HG02884 (cell line): ENCODE measurements around the gene COL27A1.

Source experiments
- ATAC-seq: cut with Tn5 transposase; IDR thresholded peaks from one replicate; pipeline ENCODE4 v1.9.1; 2021; ENCODE audit warnings: mild to moderate bottlenecking, moderate library complexity; ENCODE audit not compliant: unreplicated experiment

COL27A1 gene

GRCh38 chr9:114221706-114222465, 66.5 kb downstream of the COL27A1 start:
- no peak for ATAC-seq

GRCh38 chr9:114223564-114224246, 68.4 kb downstream of the COL27A1 start:
- ATAC-seq: no peak

GRCh38 chr9:114224247-114224610, 68.9 kb downstream of the COL27A1 start:
- no peak for ATAC-seq

- ATAC-seq: no peak
These were observed 70.3 kb downstream of the COL27A1 start for GRCh38 chr9:114225561-114226212.

- no peak for ATAC-seq
These were observed 71.1 kb downstream of the COL27A1 start for GRCh38 chr9:114226246-114227055.

- no peak for ATAC-seq
These were observed 72.1 kb downstream of the COL27A1 start for GRCh38 chr9:114227288-114228015.

- no peak for ATAC-seq
These were observed 72.9 kb downstream of the COL27A1 start for GRCh38 chr9:114228016-114228808.

GRCh38 chr9:114229295-114229694, 74.0 kb downstream of the COL27A1 start:
- ATAC-seq: no peak

GRCh38 chr9:114230068-114230467, 74.7 kb downstream of the COL27A1 start:
- ATAC-seq: no peak

- ATAC-seq: no peak
These were observed 75.9 kb downstream of the COL27A1 start for GRCh38 chr9:114231273-114231672.

GRCh38 chr9:114231719-114232449, 76.5 kb downstream of the COL27A1 start:
- no peak for ATAC-seq

- ATAC-seq: no peak
These were observed 78.3 kb downstream of the COL27A1 start for GRCh38 chr9:114233491-114234185.

- ATAC-seq: no peak
These were observed 79.8 kb downstream of the COL27A1 start for GRCh38 chr9:114235033-114235661.

GRCh38 chr9:114236391-114237138, 81.2 kb downstream of the COL27A1 start:
- ATAC-seq: no peak

GRCh38 chr9:114237247-114237646, 81.9 kb downstream of the COL27A1 start:
- no peak for ATAC-seq

GRCh38 chr9:114237781-114238180, 82.4 kb downstream of the COL27A1 start:
- ATAC-seq: no peak

- no peak for ATAC-seq
These were observed 83.1 kb downstream of the COL27A1 start for GRCh38 chr9:114238472-114238871.
